Ramos (cell line): ENCODE results near the gene EFHB.
"Not testable (repeated sequence)": the region's sequence is repeated elsewhere in the genome, so short reads cannot be mapped to it uniquely, and the experiment has no call there.

Experiments used
- in situ Hi-C: fragments of 300-500 bp; cut with MboI; formaldehyde crosslinking; loops from one replicate; pipeline ENCODE4 v1.14.3; 2022; ENCODE audit warnings: low sequenced_read_pairs; ENCODE audit not compliant: unreplicated experiment

Gene EFHB

DNA sequence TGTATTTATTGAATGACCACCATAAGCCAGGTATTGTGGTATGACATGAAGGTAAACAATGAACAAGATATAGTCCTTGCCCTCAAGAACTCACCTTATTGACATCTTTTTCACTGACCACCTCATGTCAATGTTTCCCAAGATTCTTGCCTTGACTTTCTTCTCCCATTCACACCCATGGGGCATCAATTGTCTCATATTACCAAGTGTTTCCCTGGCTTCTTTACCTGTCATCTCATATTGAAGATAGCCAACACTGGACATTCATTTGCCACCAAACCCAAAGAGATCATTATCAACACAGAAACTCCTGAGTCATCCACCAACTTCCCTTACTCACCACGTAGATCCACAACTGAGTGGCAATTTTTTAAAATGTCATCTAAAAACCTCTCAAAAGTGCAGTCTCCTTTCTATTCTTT, 2.2 kb downstream of the EFHB start:
- in situ Hi-C loops: no loop called here

DNA sequence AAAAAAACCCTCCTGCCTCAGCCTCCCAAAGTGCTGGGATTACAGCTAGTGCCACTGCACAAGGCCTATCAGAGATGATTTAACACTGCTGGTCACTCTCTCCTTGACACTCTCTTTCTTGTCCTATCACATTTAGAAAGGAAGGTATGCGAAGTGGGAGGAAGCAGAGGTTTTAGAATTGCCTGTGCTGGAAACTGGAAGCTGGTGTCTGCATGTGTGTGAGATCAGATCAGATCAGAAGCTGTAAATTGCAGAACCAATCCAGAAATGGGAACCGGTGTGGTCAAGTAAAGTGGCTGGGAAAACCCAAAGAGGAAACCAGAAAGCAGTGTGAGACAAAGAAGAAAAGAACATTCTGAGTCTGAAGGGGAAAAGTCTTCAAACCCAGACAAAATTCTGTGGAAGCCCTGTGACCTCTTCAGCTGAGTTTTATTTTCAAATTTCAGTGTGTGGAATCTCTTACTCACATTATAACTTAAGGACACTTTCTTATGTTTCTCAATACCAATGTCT, 2.8 kb downstream of the EFHB start:
- in situ Hi-C loops: no loop called here

DNA sequence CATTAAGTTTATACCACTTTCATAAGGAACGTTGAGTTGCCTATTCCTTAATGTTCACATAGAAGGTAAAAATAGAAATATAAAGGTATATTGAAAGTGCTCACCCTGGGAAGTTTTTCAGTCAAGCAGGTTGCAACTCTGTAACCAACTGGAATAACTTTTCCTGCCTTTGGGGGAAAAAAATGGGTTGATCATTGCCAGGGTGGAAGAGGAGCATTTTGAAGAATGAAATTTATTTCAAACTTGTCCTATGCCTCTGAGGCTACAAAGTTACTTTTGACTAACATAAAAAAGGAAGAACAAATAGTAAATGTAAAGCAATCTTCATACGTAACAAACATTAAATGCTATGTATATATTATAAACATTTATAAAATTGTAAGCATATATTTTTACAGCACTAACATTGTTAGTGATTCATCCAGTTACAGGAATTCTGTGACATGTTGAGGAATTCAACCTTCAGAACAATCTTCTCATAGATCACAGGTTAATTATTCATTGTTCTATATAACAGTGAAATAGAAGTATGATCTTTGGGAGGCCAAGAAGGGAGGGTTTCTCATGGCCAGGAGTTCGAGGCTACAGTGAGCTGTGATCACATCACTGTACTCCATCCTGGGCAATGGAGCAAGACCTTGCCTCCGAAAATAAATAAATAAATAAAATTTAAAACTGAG, 13.5 kb downstream of the EFHB start:
- in situ Hi-C loops: no loop called here

DNA sequence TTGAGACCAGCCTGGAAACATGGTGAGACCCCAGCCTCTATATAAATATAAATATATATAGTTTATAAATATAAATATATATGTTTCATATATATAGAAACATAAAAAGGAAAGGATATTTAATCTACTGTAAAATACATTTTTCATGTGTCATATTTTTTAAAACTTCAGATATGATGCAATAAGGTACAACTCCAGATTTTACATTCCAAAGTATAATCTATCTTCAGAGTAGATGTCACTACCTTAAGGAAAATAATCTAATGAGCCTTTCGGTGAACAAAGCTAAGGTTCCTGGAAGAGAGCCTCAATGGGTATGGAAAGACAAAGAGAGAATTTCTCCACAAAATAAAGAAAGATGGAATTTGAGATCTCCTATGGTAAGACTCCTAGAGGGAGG, 16.9 kb downstream of the EFHB start:
- in situ Hi-C loops: no loop called here

DNA sequence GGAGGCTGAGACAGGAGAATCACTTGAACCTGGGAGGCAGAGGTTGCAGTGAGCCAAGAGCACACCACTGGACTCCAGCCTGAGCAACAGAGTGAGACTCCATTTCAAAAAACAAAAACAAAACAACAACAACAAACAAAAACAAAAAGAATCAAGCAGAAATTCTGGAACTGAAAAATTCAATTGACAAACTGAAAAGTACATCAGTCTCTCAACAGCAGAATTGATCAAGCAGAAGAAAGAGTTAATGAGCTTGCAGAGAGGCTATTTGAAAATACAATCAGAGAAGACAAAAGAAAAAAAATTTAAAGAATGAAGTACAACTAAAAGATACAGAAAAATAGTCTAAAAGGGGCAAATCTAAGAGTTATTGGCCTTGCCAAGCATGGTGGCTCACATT, 22.6 kb downstream of the EFHB start:
- in situ Hi-C loops: no loop called here

DNA sequence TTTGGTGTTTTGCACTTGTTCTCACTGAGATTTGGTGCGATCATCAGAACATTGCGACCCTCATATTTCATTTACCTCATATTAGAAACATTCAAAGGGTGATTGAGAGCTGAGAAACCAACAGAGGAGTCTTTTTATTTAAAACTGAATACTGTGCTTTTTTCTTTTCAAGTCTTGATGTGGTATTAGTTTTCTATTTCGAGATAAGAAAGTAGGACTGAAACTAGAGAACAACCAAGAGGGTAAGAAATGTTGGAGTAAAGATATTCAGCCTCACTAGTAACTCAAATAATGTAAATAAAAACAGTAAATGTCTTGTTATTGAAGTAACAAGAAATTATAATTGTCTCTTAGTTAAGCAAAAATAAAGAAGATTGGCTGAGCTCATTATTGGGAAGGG, 26.5 kb downstream of the EFHB start:
- in situ Hi-C loops: no loop called here

DNA sequence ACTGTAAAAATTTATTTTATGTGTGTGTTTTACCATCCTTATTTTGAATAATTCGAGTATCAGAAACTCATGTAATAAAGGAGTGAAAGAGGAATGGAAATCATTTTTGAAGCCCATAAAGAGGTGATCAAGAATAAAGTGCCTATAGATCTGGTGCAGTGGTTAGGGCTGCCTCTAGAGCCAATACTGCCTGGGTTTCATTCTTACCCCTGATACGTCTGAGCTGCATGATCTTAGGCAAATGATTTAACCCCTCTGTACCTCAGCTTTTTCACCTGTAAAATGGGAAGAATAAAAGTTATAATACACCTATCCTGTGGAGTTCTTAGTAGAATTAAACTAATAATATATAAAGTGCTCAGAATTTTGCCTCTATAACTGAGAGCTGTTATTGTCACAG, 30.4 kb downstream of the EFHB start:
- in situ Hi-C loops: no loop called here

DNA sequence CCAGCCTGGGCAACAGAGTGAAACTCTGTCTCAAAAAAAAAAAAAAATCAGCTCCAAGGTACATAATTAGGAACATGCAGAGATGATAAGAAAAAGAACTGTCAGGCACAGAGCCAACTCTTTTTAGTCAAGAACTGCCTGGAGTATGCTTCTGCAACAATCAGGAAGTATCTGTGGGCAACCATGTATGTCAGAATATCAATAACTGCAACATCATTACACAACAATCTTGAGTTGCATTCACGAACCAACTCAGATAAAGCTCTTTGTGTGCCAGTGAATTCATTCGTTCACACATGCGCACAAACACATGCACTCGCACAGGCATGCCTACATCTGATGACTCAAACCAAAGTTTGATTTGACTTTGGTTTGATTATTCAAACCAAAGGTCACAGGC, 32.1 kb downstream of the EFHB start:
- in situ Hi-C loops: no loop called here

DNA sequence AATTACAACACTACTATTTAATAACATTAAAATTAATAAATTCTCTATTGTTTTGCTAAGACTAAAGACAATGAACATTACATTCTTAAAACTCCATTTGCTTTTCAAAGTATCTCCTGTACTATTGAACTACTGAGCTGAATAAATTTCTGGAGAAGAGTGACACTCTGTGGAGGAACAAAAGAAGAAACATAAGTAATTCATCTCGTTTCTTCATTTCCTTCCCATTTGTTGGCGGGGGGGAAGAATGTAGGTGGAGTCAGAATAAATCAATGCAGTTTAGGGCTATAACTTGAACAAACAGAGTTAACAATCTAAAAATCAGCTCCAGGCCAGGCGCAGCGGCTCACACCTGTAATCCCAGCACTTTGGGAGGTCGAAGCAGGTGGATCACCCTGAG, 32.7 kb downstream of the EFHB start:
- in situ Hi-C loops: no loop called here

DNA sequence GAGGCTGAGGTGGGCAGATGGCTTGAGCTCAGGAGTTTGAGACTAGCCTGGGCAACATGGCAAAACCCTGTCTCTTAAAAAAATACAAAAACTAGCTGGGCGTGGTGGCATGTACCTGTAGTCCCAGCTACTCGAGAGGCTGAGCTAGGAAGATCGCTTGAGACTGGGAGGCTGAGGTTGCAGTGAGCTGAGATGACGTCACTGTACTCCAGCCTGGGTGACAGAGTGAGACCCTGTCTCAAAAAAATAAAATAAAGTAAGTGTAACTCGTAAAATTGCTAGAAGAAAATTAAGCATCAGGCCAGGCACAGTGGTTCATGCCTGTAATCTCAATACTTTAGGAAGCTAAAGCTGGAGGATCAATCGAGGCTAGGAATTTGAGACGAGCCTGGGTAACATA, 34.2 kb downstream of the EFHB start:
- in situ Hi-C loops: not testable (repeated sequence)

DNA sequence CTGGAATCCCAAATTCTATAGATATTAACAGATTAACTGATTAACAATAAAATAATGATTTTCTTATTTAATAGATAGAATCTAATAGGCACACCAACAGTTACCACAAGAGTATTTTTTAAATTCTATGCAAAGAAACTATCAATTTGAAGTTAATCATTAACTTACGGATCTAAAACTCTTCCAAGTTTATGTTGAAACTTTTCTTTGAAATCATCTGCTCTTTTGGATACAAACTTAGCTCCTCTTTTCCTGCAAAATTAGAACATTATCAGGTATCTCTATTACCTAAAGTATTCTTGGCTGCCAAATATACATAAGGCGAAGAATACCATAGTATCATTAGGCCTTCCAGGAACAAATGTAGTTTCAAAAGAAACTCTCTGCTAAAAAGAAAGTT, 34.8 kb downstream of the EFHB start:
- in situ Hi-C loops: no loop called here

DNA sequence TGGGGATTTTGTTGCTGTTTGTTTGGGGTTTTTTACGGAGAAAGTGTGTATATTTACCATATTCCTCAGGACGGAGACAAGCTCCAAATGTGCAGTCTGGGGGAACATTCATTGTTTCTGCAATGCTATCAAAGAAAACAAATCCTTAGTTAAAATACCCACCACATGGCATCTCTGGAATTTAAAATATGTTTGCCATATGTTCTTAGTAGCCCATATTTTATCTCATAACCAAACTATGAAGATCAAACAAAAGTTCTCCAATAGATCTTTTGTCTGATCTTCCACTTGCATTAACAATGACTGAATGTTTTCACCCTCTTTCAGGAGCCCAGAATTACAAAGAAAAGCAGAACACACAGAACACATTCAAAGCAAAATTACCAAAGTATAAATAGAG, 35.3 kb downstream of the EFHB start:
- in situ Hi-C loops: no loop called here

DNA sequence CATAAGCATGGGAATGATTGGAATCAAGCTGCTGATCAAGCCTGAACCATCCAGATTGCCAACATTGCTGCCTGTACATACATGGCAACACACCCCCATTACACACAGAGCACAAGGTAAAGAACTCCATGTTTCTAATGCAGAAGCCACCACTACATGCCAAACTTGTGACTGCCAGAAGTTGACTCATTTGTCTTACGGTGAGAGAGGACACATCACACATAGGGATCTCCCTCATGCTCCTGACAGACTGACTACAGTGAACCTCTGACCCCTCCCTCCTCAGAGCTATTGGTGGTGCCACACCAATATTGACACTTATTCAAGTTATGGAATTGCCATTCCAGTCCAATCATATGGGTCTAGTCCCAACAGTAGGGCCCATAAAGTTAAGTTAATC, 42.3 kb downstream of the EFHB start:
- in situ Hi-C loops: no loop called here

DNA sequence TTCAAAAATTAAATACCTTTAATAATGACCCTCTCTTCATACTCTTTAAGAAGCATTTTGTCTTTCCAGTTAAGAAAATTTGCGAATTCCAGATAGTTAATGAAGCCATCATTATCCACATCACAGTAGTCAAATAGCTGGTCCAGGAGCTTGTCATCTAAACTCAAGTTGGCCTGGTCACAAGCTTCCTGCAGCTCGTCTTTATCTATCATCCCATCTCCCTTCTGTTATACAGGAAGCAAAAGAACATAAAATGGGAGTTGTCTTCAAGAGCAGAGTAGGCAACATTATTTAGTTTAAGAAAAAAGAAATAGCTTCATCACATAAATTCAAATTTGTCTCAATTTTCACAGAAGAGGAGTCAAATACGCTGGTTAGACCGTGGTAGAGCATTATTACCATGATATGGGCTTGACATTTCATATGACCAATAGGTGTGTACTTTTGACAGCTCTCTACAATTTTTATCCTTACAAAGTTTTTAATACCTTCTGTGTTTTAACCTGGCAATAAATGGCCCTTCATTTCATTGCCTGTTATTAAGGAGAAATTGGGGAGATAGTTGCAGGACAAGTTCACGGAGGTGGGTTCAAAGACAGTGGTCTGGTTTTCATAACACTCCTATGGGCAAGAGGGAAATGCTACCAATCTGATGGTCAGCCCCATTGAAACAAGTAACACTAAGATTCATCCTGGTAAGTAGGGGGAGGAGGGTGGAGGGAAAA, 45.4 kb downstream of the EFHB start:
- in situ Hi-C loops: no loop called here

DNA sequence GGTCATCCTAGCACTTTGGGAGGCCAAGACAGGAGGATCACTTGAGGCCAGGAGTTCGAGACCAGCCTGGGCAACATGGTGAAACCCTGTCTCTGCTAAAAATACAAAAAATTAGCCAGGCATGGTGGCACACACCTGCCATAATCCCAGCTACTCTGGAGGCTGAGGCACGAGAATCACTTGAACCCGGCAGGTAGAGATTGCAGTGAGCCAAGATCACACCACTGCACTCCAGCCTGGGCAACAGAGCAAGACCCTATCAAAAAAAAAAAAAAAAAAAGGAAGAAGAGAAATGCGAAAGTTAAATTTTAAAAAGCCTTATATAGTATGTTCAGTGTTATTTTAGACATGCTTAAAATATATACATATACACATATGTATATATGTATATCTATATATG, 46.9 kb downstream of the EFHB start:
- in situ Hi-C loops: not testable (repeated sequence)

DNA sequence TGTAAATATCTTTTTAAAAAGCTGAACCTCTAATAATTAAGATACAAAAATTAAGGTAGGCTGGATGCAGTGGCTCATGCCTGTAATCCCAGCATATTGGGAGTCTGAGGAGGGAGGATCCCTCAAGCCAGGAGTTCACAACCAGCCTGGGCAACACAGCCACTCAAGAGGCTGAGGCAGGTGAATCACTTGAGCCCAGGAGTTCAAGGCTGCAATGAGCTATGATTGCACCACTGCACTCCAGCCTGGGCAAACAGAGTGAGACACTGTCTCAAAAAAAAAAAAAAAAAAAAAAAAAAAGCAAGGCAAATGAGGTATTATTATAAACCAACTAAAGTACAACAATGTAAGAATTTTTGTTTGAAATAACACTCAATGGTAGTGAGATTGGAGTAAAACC, 47.6 kb downstream of the EFHB start:
- in situ Hi-C loops: no loop called here

DNA sequence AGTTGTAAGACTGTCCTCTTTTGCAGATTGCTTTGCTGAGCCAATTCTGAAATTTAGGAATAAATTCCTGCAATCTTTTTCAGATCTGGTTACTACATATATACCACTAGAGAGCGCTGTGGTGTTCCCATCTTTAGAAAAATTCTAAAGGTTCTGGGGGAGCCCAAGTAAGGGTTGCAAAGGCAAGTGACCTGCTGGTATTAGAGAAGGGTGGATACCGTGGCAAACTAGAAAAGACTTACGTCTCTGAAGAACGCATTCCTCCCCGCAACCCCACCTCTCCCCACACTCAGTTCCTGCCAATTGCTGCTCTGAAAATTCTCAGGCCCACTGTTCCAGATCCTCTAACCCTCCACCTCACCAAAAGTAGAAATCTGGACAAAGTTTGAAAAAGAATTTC, 48.5 kb downstream of the EFHB start:
- in situ Hi-C loops: no loop called here

DNA sequence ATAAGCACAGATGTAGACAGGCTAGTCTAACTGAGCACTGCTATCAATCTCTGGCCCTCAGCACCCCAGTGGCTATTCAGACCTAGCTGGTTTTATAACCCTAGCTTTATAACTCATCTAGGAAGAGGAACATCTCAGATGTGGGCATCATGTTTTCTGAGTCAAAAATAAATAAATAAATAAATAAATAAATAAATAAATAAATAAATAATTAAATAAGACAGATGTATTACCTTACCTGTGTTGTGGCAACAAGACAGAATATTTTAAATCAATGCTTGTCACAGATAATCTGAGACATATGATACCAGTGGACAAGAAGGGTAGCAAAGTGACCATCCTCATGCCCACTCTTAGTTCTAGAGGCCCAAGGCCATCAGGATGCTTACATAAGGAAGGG, 52.2 kb downstream of the EFHB start:
- in situ Hi-C loops: no loop called here

DNA sequence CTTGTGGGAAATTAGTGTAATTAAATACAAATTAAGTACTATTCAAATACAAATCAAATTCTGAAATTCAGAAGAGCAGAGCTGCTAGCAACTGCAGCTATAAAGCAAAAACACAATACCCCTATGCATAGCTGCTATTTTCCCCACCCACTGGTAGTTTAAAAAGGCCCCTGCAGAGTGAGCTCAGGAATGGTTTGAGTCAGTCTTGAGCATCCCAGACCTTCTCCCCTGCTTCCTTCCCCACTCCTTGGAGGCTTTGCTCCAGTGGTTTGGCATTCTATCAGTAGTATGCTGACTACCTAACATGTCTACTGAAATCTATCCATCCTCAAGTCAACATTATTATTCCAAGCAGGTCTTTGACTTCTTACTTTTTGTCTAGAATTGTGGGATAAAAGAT, 53.0 kb downstream of the EFHB start:
- in situ Hi-C loops: no loop called here

DNA sequence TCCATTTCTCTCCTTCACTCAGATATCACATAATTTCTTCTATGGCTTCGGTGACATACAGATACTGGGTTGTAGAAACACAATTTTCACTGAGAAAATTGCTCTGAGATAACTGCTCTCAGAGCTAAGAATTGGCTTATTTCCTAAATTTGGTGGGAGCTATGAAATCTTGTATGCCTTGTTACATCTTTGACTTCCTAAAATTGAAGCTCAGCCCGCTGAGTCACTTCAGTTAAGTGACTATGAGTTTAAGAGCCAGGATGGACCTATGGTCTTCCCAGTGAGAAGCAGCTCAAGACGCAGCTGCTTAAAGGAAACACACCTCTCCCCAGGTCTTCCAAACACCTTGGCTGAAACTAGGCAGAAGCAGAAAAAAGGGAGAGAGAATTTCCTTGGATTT, 56.4 kb downstream of the EFHB start:
- in situ Hi-C loops: no loop called here

DNA sequence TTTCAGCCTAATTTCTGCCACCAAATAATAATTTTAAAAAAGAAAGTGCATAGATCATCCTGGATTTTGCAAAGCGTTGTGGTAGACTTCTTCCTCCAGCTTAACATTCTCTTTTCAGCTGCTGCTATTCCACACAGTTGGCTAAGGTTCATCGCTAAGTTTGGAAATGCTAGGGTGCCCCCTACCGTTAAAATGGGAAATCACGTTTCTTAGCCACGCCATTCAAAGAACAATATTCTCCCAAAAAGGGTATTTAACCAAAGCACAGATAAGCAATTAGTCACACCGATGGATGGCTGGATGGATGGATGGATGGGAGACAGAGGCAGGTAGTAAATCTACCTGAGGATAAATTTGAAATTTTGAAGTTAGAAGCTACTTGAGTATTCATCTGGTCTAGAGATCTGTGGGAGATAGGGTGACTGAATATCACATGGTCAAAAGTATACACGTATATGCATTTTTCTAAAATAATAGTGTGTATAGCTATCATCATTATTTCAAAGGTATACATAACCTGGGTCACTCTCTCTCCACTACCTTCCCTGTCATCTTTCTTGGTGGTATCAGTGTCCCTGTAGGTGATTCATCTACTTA, 67.2 kb downstream of the EFHB start:
- in situ Hi-C loops: loop anchor here (10.0 to 25.0 kb wide), 3 partner anchors 522 to 805 kb away; no protein-coding TSS in a partner anchor
